ENCODE measurements around the gene YPEL2.

The YPEL2 gene

DNA sequence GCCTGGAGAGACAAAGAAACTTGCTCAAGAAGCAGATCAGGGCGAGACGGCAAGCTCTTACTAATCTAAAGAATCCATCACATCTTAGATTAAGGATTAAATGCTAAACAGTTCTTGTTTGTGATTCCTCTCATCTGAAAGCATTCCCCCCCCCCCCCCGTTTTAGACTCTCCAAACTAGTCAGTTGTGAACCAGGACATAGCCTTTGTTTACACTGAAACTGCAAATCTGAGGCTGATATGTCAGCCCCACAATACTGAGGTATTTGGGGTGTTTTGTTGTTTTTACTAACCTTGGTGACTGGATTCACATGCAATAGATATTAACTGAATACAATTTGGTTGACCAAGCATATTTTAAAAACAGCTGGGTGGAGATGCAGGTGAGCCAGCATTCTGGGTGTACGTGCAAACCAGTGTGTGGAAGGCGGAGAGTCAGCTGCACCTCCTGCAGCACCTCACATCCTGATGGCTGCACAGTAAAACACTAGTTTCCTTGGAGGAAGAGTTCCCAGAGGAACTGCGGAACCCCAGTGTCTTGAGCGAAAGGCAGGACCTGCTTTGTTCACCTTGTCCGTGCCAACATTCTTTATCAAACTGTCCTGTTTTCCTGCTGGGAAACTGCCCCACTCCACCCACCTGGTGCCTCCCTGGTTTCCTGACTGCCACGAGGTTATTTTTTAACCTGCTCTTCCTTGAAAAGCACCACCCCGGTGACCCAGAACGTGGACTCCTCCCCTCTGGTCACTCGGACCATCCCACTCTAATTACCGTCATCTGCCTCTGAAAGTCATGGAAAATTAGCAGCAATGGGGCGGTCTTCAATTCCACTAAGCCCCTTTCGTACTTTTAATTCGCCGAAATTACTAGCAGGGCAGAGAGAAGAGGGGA lies 1.2 kb upstream of the YPEL2 start:
- TF ChIP-seq POLR2AphosphoS5 (IDR thresholded peaks at IDR 0.05; ENCODE audit: low read depth, low read length) (no peak), FOXP2 (optimal IDR thresholded peaks at IDR 0.05; ENCODE audit: borderline replicate concordance, extremely low read depth, extremely low read length, insufficient read depth) (no peak), SIN3A (IDR thresholded peaks at IDR 0.05; ENCODE audit: borderline replicate concordance, insufficient read depth, low read length) (no peak), TAF1 (IDR thresholded peaks at IDR 0.05; ENCODE audit: borderline replicate concordance, insufficient read depth, low read length) (no peak), REST (IDR thresholded peaks at IDR 0.05; ENCODE audit: insufficient read depth in 1 of 2, low read depth in 2 of 2, low read length in 2 of 2) (no peak)

DNA sequence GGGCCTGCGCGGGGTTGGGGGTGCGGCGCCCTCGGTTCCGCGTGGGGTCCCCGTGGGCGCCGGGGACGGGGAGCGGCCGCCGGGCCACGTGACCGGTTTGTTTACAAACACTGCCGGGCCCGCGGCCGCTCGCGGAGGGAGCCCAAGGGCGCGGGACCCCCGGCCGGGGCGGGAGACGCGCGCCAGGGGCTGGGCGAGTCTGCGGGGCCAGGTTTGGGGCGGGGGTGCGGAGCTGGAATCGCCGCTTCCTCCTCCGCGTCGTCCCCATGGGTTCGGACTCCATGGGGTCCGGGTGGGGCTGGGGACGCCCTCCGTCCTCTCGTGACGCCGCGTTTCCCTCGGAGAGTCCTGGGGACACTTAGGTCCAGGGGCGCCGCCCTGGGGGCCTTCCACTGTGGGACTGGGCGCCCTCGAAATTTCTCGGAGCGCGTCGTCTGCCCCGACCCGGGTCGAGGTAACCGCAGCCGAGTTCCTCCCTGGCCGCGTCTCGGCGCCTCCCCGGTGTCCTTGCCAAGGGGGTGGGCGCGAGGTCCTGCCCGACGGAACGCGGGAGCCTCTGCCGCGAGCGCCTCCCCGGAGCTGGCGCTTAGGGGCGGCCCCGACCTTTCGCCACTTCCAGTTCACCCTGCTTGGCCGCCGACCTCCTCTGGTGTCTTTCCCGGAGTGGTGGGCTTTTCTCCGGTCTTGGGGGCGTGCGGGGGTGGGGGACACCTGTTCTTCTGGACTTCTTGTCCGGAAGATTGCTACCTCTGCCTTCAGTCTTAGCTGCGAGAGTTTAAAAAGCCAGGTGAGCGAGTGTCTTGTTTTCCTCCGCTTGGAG lies 684 bp downstream of the YPEL2 start:
- TF ChIP-seq FOXP2 (optimal IDR thresholded peaks at IDR 0.05; ENCODE audit: borderline replicate concordance, extremely low read depth, extremely low read length, insufficient read depth): no peak
- no peak for TF ChIP-seq POLR2AphosphoS5 (IDR thresholded peaks at IDR 0.05; ENCODE audit: low read depth, low read length)
- TF ChIP-seq TAF1 (IDR thresholded peaks at IDR 0.05; ENCODE audit: borderline replicate concordance, insufficient read depth, low read length): no peak

GRCh38 chr17:59332749-59333377 lies 1.4 kb downstream of the YPEL2 start:
- TF ChIP-seq TAF1 (IDR thresholded peaks at IDR 0.05; ENCODE audit: borderline replicate concordance, insufficient read depth, low read length) (no peak), POLR2AphosphoS5 (IDR thresholded peaks at IDR 0.05; ENCODE audit: low read depth, low read length) (no peak), REST (IDR thresholded peaks at IDR 0.05; ENCODE audit: insufficient read depth in 1 of 2, low read depth in 2 of 2, low read length in 2 of 2) (no peak), FOXP2 (optimal IDR thresholded peaks at IDR 0.05; ENCODE audit: borderline replicate concordance, extremely low read depth, extremely low read length, insufficient read depth) (no peak)

GRCh38 chr17:59333836-59334235 lies 2.4 kb downstream of the YPEL2 start:
- TF ChIP-seq FOXP2 (optimal IDR thresholded peaks at IDR 0.05; ENCODE audit: borderline replicate concordance, extremely low read depth, extremely low read length, insufficient read depth): no peak
- no peak for TF ChIP-seq SIN3A (IDR thresholded peaks at IDR 0.05; ENCODE audit: borderline replicate concordance, insufficient read depth, low read length)
- TF ChIP-seq REST (IDR thresholded peaks at IDR 0.05; ENCODE audit: insufficient read depth in 1 of 2, low read depth in 2 of 2, low read length in 2 of 2): no peak
- TF ChIP-seq POLR2AphosphoS5 (IDR thresholded peaks at IDR 0.05; ENCODE audit: low read depth, low read length): no peak
- no peak for TF ChIP-seq TAF1 (IDR thresholded peaks at IDR 0.05; ENCODE audit: borderline replicate concordance, insufficient read depth, low read length)

- no peak for TF ChIP-seq SIN3A (IDR thresholded peaks at IDR 0.05; ENCODE audit: borderline replicate concordance, insufficient read depth, low read length)
- no peak for TF ChIP-seq FOXP2 (optimal IDR thresholded peaks at IDR 0.05; ENCODE audit: borderline replicate concordance, extremely low read depth, extremely low read length, insufficient read depth)
- TF ChIP-seq REST (IDR thresholded peaks at IDR 0.05; ENCODE audit: insufficient read depth in 1 of 2, low read depth in 2 of 2, low read length in 2 of 2): no peak
- TF ChIP-seq POLR2AphosphoS5 (IDR thresholded peaks at IDR 0.05; ENCODE audit: low read depth, low read length): no peak
- no peak for TF ChIP-seq TAF1 (IDR thresholded peaks at IDR 0.05; ENCODE audit: borderline replicate concordance, insufficient read depth, low read length)
Measured at GRCh38 chr17:59335685-59336084, 4.2 kb downstream of the YPEL2 start.

All from PFSK-1 (cell line).